GM23338 (cell line): ENCODE data around the gene CCDC9B. TPM values are rescaled to one million over a fixed set of nuclear protein-coding genes. Genes with fewer than 3 reads are reported as not detected.

Source experiments
- ATAC-seq: fragments of 200-7000 bp; cut with Tn5 transposase; 3 replicates; pipeline ENCODE4 v1.9.1; 2020
- DNase-seq: peaks from one replicate; pipeline ENCODE4 v3.0.0-alpha.2; 2015; ENCODE audit warnings: low spot score
- H2AFZ ChIP-seq: fragments of 200-600 bp; sonication (generic); 2 replicates; pipeline ENCODE4 v1.8.0; 2016; ENCODE audit warnings: antibody characterized with exemption, mild to moderate bottlenecking, moderate library complexity
- H3F3A ChIP-seq: fragments of 200-600 bp; sonication (generic); replicated peaks from 2 replicates; pipeline ENCODE4 v1.8.0; 2017; ENCODE audit warnings: antibody characterized with exemption, mixed run types, low read depth
- H3K27ac ChIP-seq: fragments of 200-600 bp; sonication (generic); 2 replicates; pipeline ENCODE4 v1.6.1; 2016; ENCODE audit warnings: low read depth
- H3K27me3 ChIP-seq: fragments of 200-600 bp; sonication (generic); 2 replicates; pipeline ENCODE4 v1.8.0; 2016; ENCODE audit warnings: mild to moderate bottlenecking, mixed run types, moderate library complexity; ENCODE audit not compliant: insufficient read depth
- H3K36me3 ChIP-seq: fragments of 200-600 bp; sonication (generic); 2 replicates; pipeline ENCODE4 v1.8.0; 2016; ENCODE audit warnings: mild to moderate bottlenecking; ENCODE audit not compliant: insufficient read depth
- H3K4me1 ChIP-seq: fragments of 200-600 bp; sonication (generic); 2 replicates; pipeline ENCODE4 v1.8.0; 2016; ENCODE audit warnings: mild to moderate bottlenecking, moderate library complexity; ENCODE audit not compliant: insufficient read depth
- H3K4me2 ChIP-seq: fragments of 200-600 bp; sonication (generic); 2 replicates; pipeline ENCODE4 v1.7.1; 2017; ENCODE audit warnings: mixed run types
- H3K4me3 ChIP-seq: fragments of 200-600 bp; sonication (generic); 2 replicates; pipeline ENCODE4 v1.6.1; 2016; ENCODE audit warnings: mixed run types
- H3K79me2 ChIP-seq: fragments of 200-600 bp; sonication (generic); replicated peaks from 2 replicates; pipeline ENCODE4 v1.8.0; 2017; ENCODE audit warnings: mild to moderate bottlenecking; ENCODE audit not compliant: insufficient read depth
- H3K9me2 ChIP-seq: fragments of 200-600 bp; sonication (generic); 2 replicates; pipeline ENCODE4 v1.8.0; 2017; ENCODE audit not compliant: insufficient read depth
- H4K20me1 ChIP-seq: fragments of 200-600 bp; sonication (generic); replicated peaks from 2 replicates; pipeline ENCODE4 v1.8.0; 2017; ENCODE audit warnings: mild to moderate bottlenecking; ENCODE audit not compliant: insufficient read depth
- H3K27ac Mint-ChIP-seq: 2 replicates; pipeline ENCODE4 v1.8.0; 2020; ENCODE audit warnings: inconsistent platforms, mild to moderate bottlenecking, moderate library complexity, mixed read lengths
- H3K27me3 Mint-ChIP-seq: 3 replicates; pipeline ENCODE4 v1.8.0; 2022; ENCODE audit warnings: low read depth, mild to moderate bottlenecking, moderate library complexity, mixed read lengths, inconsistent platforms; ENCODE audit not compliant: insufficient read depth, poor library complexity
- H3K36me3 Mint-ChIP-seq: 3 replicates; pipeline ENCODE4 v1.8.0; 2021; ENCODE audit warnings: low read depth, mild to moderate bottlenecking, inconsistent platforms, moderate library complexity, mixed read lengths
- H3K4me1 Mint-ChIP-seq: 3 replicates; pipeline ENCODE4 v1.8.0; 2020; ENCODE audit warnings: mild to moderate bottlenecking, inconsistent platforms, mixed read lengths
- H3K4me3 Mint-ChIP-seq: 3 replicates; pipeline ENCODE4 v1.8.0; 2021; ENCODE audit warnings: moderate library complexity, mild to moderate bottlenecking, inconsistent platforms, mixed read lengths
- H3K9me3 Mint-ChIP-seq: 3 replicates; pipeline ENCODE4 v1.8.0; 2020; ENCODE audit warnings: moderate library complexity, mild to moderate bottlenecking, inconsistent platforms, mixed read lengths
- CREB1 ChIP-seq: fragments of 250-450 bp; sonication (Bioruptor Pico); IDR thresholded peaks from 2 replicates; pipeline ENCODE4 v1.5.0; 2020; ENCODE audit warnings: low read depth, mild to moderate bottlenecking, moderate library complexity
- CTCF ChIP-seq, 2 experiments: fragments of 200-600 bp in 1 of 2; sonication (generic) in 1 of 2; conservative IDR thresholded peaks; 2 replicates each; pipeline versions ENCODE4 v1.5.1 to v1.6.1; 2016 to 2017; ENCODE audit warnings: antibody characterized with exemption in 2 of 2, low read depth in 2 of 2, mild to moderate bottlenecking in 2 of 2, moderate library complexity in 1 of 2
- EZH2 ChIP-seq: fragments of 200-600 bp; sonication (generic); IDR thresholded peaks from one replicate; pipeline ENCODE4 v1.8.0; 2017; ENCODE audit warnings: antibody characterized with exemption, mild to moderate bottlenecking, low read depth; ENCODE audit not compliant: unreplicated experiment
- EZH2phosphoT487 ChIP-seq: fragments of 200-600 bp; sonication (generic); IDR thresholded peaks from one replicate; pipeline ENCODE4 v1.8.1; 2018; ENCODE audit warnings: antibody characterized with exemption; ENCODE audit not compliant: unreplicated experiment
- JUNB ChIP-seq: IDR thresholded peaks from one replicate; pipeline ENCODE4 v1.6.1; 2016; ENCODE audit warnings: antibody characterized with exemption; ENCODE audit not compliant: unreplicated experiment
- NANOG ChIP-seq: IDR thresholded peaks from 2 replicates; pipeline ENCODE4 v1.6.1; 2016; ENCODE audit warnings: antibody characterized with exemption, borderline replicate concordance
- POLR2AphosphoS5 ChIP-seq: IDR thresholded peaks from 2 replicates; pipeline ENCODE4 v1.6.1; 2016; ENCODE audit warnings: antibody characterized with exemption, low read depth
- STAT1 ChIP-seq: IDR thresholded peaks from one replicate; pipeline ENCODE4 v1.6.1; 2016; ENCODE audit warnings: antibody characterized with exemption; ENCODE audit not compliant: unreplicated experiment
- ZNF114 ChIP-seq: fragments of 250-450 bp; sonication (Bioruptor Pico); IDR thresholded peaks from 2 replicates; pipeline ENCODE4 v1.5.0; 2020; ENCODE audit warnings: mild to moderate bottlenecking, moderate library complexity
- ZNF331 ChIP-seq: fragments of 250-450 bp; sonication (Bioruptor Pico); IDR thresholded peaks from 2 replicates; pipeline ENCODE4 v1.5.0; 2020; ENCODE audit warnings: low read depth, mild to moderate bottlenecking, moderate library complexity
- ZNF462 ChIP-seq: fragments of 250-450 bp; sonication (Bioruptor Pico); IDR thresholded peaks from 2 replicates; pipeline ENCODE4 v1.5.0; 2020; ENCODE audit warnings: mild to moderate bottlenecking, moderate library complexity
- polyA plus RNA-seq: library from polyadenylated mRNA; unstranded; fragments of >200 nt; fragmentation: Nextera tagmentation; extraction: Ambion mirVana; gene quantifications from 2 replicates; pipeline ENCODE4 v1.2.1, GENCODE V29; 2016
- total RNA-seq: library from RNA; depleted of rRNA; stranded (reverse); fragments of >200 nt; shearing (Covaris generic); gene quantifications from 2 replicates; pipeline ENCODE4 v1.2.3, GENCODE V29; 2014
- TF ChIP-seq, protein P1 (sequence below): IDR thresholded peaks from 2 replicates; pipeline ENCODE4 v1.6.1; 2016; ENCODE audit warnings: antibody characterized with exemption
- TF ChIP-seq, protein P2 (sequence below): IDR thresholded peaks from one replicate; pipeline ENCODE4 v1.6.1; 2018; ENCODE audit warnings: antibody characterized with exemption; ENCODE audit not compliant: unreplicated experiment

The CCDC9B gene
- total and polyA plus RNA-seq, 2 experiments from 2014 or later = 0.18 to 0.97 TPM

DNA sequence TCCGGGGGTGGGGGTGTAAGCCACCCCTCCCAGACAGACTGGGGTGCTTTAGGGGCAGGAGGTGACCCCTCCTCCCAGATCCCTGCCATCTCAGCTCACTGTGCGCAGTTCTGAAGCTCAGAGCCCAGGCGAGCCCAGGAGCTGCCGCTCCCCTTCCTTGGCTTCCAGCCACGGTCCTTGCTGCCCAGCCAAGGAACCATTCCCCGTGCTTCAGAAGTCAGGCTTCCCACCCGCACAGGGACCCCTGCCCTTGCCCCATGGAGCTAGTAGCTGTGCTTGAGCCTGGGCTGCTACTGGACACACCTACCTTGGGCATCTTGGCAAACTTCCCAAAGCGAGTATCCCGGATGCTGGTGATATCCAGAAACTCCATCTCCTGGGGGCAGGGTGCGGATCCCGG, 37.8 kb downstream of the CCDC9B start:
- no peak overlapping the region for H3K4me3 ChIP-seq
- H2AFZ ChIP-seq = no peak overlapping the region
- DNase-seq = no peak
- no peak overlapping the region for H3K27ac ChIP-seq
- H3K9me2 ChIP-seq = no peaks in the 10 kb centered on the region
- no peak overlapping the region for H3K27ac Mint-ChIP-seq
- peaks cover 12% of the 10 kb centered on the region for H3K36me3 Mint-ChIP-seq
- no peaks in the 10 kb centered on the region for H3K79me2 ChIP-seq
- no peaks in the 10 kb centered on the region for H3F3A ChIP-seq
- no peak overlapping the region for H3K4me3 Mint-ChIP-seq
- H3K36me3 ChIP-seq = no peaks in the 10 kb centered on the region
- peaks cover 35% of the 10 kb centered on the region for H3K27me3 Mint-ChIP-seq
- no peak overlapping the region for H3K4me2 ChIP-seq
- peaks cover 28% of the 10 kb centered on the region for H3K4me1 Mint-ChIP-seq
- H3K9me3 Mint-ChIP-seq = peaks cover 15% of the 10 kb centered on the region
- H4K20me1 ChIP-seq = no peaks in the 10 kb centered on the region
- no peaks in the 10 kb centered on the region for H3K27me3 ChIP-seq
- ATAC-seq = no peak
- TF ChIP-seq POLR2AphosphoS5 (no peak), ZNF331 (CRISPR knock-in tag) (no peak), EZH2phosphoT487 (no peak), ZNF114 (no peak), CREB1 (CRISPR knock-in tag) (no peak), ZNF462 (CRISPR knock-in tag) (no peak), EZH2 (no peak), JUNB (no peak), STAT1 (no peak), CTCF (conservative IDR thresholded peaks at IDR 0.05; ENCODE audit: low read depth in 2 of 2) (no peak), NANOG (no peak)
- TF ChIP-seq, protein P1, sequence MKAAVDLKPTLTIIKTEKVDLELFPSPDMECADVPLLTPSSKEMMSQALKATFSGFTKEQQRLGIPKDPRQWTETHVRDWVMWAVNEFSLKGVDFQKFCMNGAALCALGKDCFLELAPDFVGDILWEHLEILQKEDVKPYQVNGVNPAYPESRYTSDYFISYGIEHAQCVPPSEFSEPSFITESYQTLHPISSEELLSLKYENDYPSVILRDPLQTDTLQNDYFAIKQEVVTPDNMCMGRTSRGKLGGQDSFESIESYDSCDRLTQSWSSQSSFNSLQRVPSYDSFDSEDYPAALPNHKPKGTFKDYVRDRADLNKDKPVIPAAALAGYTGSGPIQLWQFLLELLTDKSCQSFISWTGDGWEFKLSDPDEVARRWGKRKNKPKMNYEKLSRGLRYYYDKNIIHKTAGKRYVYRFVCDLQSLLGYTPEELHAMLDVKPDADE = no peak
- TF ChIP-seq, protein P2, sequence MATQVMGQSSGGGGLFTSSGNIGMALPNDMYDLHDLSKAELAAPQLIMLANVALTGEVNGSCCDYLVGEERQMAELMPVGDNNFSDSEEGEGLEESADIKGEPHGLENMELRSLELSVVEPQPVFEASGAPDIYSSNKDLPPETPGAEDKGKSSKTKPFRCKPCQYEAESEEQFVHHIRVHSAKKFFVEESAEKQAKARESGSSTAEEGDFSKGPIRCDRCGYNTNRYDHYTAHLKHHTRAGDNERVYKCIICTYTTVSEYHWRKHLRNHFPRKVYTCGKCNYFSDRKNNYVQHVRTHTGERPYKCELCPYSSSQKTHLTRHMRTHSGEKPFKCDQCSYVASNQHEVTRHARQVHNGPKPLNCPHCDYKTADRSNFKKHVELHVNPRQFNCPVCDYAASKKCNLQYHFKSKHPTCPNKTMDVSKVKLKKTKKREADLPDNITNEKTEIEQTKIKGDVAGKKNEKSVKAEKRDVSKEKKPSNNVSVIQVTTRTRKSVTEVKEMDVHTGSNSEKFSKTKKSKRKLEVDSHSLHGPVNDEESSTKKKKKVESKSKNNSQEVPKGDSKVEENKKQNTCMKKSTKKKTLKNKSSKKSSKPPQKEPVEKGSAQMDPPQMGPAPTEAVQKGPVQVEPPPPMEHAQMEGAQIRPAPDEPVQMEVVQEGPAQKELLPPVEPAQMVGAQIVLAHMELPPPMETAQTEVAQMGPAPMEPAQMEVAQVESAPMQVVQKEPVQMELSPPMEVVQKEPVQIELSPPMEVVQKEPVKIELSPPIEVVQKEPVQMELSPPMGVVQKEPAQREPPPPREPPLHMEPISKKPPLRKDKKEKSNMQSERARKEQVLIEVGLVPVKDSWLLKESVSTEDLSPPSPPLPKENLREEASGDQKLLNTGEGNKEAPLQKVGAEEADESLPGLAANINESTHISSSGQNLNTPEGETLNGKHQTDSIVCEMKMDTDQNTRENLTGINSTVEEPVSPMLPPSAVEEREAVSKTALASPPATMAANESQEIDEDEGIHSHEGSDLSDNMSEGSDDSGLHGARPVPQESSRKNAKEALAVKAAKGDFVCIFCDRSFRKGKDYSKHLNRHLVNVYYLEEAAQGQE = no peak
- peaks cover 18% of the 10 kb centered on the region for H3K4me1 ChIP-seq
